ENCODE results near the gene PLCB4.

Gene PLCB4

GRCh38 chr20:9166153-9166780, 97.4 kb downstream of the PLCB4 start:
- no peak overlapping the region for H3K4me3 ChIP-seq (ENCODE audit: low read depth, low read length)

- no peak overlapping the region for H3K4me3 ChIP-seq (ENCODE audit: low read depth, low read length)
Measured at GRCh38 chr20:9169409-9169808, 100.5 kb downstream of the PLCB4 start.

- H3K4me3 ChIP-seq (ENCODE audit: low read depth, low read length), result no peak overlapping the region
Measured at GRCh38 chr20:9172851-9173250, 104.0 kb downstream of the PLCB4 start.

- no peak overlapping the region for H3K4me3 ChIP-seq (ENCODE audit: low read depth, low read length)
Measured at GRCh38 chr20:9177278-9177677, 108.4 kb downstream of the PLCB4 start.

GRCh38 chr20:9179193-9179802, 110.4 kb downstream of the PLCB4 start:
- no peak overlapping the region for H3K4me3 ChIP-seq (ENCODE audit: low read depth, low read length)

- H3K4me3 ChIP-seq (ENCODE audit: low read depth, low read length), result no peak overlapping the region
Measured at GRCh38 chr20:9179867-9180266, 111.0 kb downstream of the PLCB4 start.

GRCh38 chr20:9180481-9181257, 111.8 kb downstream of the PLCB4 start:
- H3K4me3 ChIP-seq (ENCODE audit: low read depth, low read length), result no peak overlapping the region

GRCh38 chr20:9185511-9185910, 116.6 kb downstream of the PLCB4 start:
- no peak overlapping the region for H3K4me3 ChIP-seq (ENCODE audit: low read depth, low read length)

- H3K4me3 ChIP-seq (ENCODE audit: low read depth, low read length), result no peak overlapping the region
Measured at GRCh38 chr20:9186396-9186795, 117.5 kb downstream of the PLCB4 start.

- no peak overlapping the region for H3K4me3 ChIP-seq (ENCODE audit: low read depth, low read length)
Measured at GRCh38 chr20:9195031-9195430, 126.1 kb downstream of the PLCB4 start.

GRCh38 chr20:9196110-9196509, 127.2 kb downstream of the PLCB4 start:
- no peak overlapping the region for H3K4me3 ChIP-seq (ENCODE audit: low read depth, low read length)

- H3K4me3 ChIP-seq (ENCODE audit: low read depth, low read length), result no peak overlapping the region
Measured at GRCh38 chr20:9198460-9198859, 129.6 kb downstream of the PLCB4 start.

- no peak overlapping the region for H3K4me3 ChIP-seq (ENCODE audit: low read depth, low read length)
Measured at GRCh38 chr20:9200196-9200595, 131.3 kb downstream of the PLCB4 start.

- no peak overlapping the region for H3K4me3 ChIP-seq (ENCODE audit: low read depth, low read length)
Measured at GRCh38 chr20:9200620-9201019, 131.7 kb downstream of the PLCB4 start.

GRCh38 chr20:9202420-9203080, 133.7 kb downstream of the PLCB4 start:
- H3K4me3 ChIP-seq (ENCODE audit: low read depth, low read length), result no peak overlapping the region

GRCh38 chr20:9203081-9203447, 134.2 kb downstream of the PLCB4 start:
- H3K4me3 ChIP-seq (ENCODE audit: low read depth, low read length), result no peak overlapping the region

- no peak overlapping the region for H3K4me3 ChIP-seq (ENCODE audit: low read depth, low read length)
Measured at GRCh38 chr20:9204979-9205378, 136.1 kb downstream of the PLCB4 start.

- no peak overlapping the region for H3K4me3 ChIP-seq (ENCODE audit: low read depth, low read length)
Measured at GRCh38 chr20:9206486-9206885, 137.6 kb downstream of the PLCB4 start.

- no peak overlapping the region for H3K4me3 ChIP-seq (ENCODE audit: low read depth, low read length)
Measured at GRCh38 chr20:9207253-9207652, 138.4 kb downstream of the PLCB4 start.

GRCh38 chr20:9210356-9210755, 141.5 kb downstream of the PLCB4 start:
- no peak overlapping the region for H3K4me3 ChIP-seq (ENCODE audit: low read depth, low read length)

GRCh38 chr20:9211016-9211760, 142.3 kb downstream of the PLCB4 start:
- no peak overlapping the region for H3K4me3 ChIP-seq (ENCODE audit: low read depth, low read length)

Measured in iPS-11a (cell line).